ENCODE measurements around the gene NDUFB2.
"Not testable (repeated sequence)": the region's sequence is repeated elsewhere in the genome, so short reads cannot be mapped to it uniquely, and the experiment has no call there.

The NDUFB2 gene

GRCh38 chr7:140673063-140673773, 23.3 kb upstream of the NDUFB2 start:
- DNase-seq, result peak; percentile 61

- DNase-seq, result no peak
Measured at GRCh38 chr7:140673774-140674155, 22.7 kb upstream of the NDUFB2 start.

- no peak for DNase-seq
Measured at GRCh38 chr7:140674356-140674800, 22.1 kb upstream of the NDUFB2 start.

GRCh38 chr7:140674899-140675701, 21.4 kb upstream of the NDUFB2 start:
- no peak for DNase-seq

- no peak for DNase-seq
Measured at GRCh38 chr7:140675726-140676125, 20.8 kb upstream of the NDUFB2 start.

GRCh38 chr7:140676306-140676705, 20.2 kb upstream of the NDUFB2 start:
- DNase-seq, result no peak

- DNase-seq, result not testable (repeated sequence)
Measured at GRCh38 chr7:140676956-140677355, 19.6 kb upstream of the NDUFB2 start.

- DNase-seq, result no peak
Measured at GRCh38 chr7:140677496-140677895, 19.0 kb upstream of the NDUFB2 start.

- DNase-seq, result no peak
Measured at GRCh38 chr7:140678081-140678815, 18.3 kb upstream of the NDUFB2 start.

GRCh38 chr7:140678816-140679130, 17.7 kb upstream of the NDUFB2 start:
- no peak for DNase-seq

- DNase-seq, result no peak
Measured at GRCh38 chr7:140679186-140679585, 17.3 kb upstream of the NDUFB2 start.

GRCh38 chr7:140680886-140681285, 15.6 kb upstream of the NDUFB2 start:
- DNase-seq, result no peak

GRCh38 chr7:140681766-140682165, 14.7 kb upstream of the NDUFB2 start:
- no peak for DNase-seq

GRCh38 chr7:140683657-140684056, 12.9 kb upstream of the NDUFB2 start:
- no peak for DNase-seq

- no peak for DNase-seq
Measured at GRCh38 chr7:140684066-140684950, 12.2 kb upstream of the NDUFB2 start.

- no peak for DNase-seq
Measured at GRCh38 chr7:140685407-140686087, 11.0 kb upstream of the NDUFB2 start.

- DNase-seq, result no peak
Measured at GRCh38 chr7:140686921-140687320, 9.6 kb upstream of the NDUFB2 start.

GRCh38 chr7:140688341-140688740, 8.2 kb upstream of the NDUFB2 start:
- no peak for DNase-seq

- no peak for DNase-seq
Measured at GRCh38 chr7:140689199-140690152, 7.0 kb upstream of the NDUFB2 start.

GRCh38 chr7:140691376-140692045, 5.0 kb upstream of the NDUFB2 start:
- no peak for DNase-seq
